Epithelial cell of esophagus (primary cell): Measurements from ENCODE around the gene IFITM10.

Experiments used
- DNase-seq: peaks from one replicate; pipeline ENCODE4 v3.0.0; 2010; ENCODE audit warnings: low read depth
- H3K4me3 ChIP-seq: 2 replicates; pipeline ENCODE4 v1.5.1; 2011; ENCODE audit warnings: mild to moderate bottlenecking, low read length, control low read depth
- TF ChIP-seq, protein P1 (sequence below): IDR thresholded peaks from 2 replicates; pipeline ENCODE4 v1.5.1; 2011; ENCODE audit warnings: low read depth, mild to moderate bottlenecking, low read length, control low read depth, inconsistent platforms; ENCODE audit not compliant: insufficient read depth; ENCODE audit errors: missing control alignments

The IFITM10 gene

DNA sequence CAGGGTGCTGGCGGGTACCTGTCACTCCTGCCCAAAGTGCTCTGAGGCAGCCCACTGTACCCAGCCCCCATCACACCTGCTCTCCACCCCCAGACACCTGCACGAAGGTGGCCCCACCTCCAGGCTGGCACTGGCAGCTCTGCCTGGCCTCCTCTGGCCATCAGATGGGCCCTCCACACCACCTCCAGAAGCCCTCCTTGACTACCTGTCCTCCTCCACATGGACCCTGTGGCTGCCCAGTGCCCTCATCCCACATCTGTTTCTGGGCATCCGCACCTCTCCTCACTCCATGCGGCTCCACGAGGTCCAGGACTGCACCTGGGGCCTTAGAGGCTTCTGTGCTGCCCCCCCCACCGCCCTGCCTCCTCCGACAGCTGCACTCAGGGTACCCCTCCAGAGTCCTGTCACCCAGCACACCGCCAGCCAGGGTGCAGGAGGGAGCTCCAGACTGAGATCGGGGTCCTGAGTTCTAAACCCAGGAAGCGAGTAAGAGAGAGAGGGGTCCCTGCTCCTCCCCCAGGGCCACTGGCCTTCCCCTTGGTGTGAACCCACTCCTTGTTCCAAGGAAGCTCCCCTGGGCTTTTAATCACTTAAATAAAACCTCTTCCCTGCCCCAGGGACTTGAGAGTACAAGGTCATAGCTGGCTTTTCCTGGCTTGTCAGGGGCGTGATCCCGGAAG, 11.6 kb upstream of the IFITM10 start:
- TF ChIP-seq, protein P1, sequence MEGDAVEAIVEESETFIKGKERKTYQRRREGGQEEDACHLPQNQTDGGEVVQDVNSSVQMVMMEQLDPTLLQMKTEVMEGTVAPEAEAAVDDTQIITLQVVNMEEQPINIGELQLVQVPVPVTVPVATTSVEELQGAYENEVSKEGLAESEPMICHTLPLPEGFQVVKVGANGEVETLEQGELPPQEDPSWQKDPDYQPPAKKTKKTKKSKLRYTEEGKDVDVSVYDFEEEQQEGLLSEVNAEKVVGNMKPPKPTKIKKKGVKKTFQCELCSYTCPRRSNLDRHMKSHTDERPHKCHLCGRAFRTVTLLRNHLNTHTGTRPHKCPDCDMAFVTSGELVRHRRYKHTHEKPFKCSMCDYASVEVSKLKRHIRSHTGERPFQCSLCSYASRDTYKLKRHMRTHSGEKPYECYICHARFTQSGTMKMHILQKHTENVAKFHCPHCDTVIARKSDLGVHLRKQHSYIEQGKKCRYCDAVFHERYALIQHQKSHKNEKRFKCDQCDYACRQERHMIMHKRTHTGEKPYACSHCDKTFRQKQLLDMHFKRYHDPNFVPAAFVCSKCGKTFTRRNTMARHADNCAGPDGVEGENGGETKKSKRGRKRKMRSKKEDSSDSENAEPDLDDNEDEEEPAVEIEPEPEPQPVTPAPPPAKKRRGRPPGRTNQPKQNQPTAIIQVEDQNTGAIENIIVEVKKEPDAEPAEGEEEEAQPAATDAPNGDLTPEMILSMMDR: no peak
- DNase-seq: no peak
- peak overlapping the region; percentile 91 for H3K4me3 ChIP-seq

DNA sequence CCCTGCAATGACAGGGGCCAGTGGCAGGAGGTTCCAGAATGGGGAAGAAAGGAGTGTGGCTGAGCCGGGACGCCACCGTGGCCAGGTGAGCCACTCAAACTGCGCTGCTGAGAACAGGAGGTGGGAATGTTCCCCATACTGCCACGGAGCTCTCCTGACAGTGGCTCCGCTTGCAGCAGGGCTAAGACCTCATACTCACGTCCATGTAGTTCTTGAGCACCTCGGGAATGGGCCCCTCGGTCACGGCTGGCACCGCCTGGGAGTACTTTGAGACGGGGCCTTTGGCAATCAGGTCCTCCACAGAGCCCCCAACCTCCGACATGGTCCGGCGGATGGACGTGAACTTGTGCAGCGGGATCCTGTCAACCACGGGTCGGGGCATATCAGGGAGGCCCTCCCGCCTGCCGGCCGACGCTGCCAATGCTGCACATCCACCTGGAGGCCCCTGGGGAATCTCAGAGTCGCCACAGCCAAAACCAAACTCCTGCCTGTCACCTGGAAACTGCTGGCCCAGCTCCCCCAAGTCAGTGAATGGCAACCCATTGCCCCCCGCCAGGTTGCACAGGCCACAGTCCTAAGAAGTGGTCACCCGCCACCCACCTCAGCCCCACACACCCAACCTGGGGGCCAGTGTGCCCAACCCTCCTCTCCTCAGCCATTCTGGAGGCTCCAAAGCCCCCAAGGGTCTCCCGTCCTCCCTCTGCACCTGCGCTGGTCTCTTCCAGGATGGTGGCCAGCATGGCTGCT, 10.9 kb upstream of the IFITM10 start:
- DNase-seq: no peak
- TF ChIP-seq, protein P1: no peak
- H3K4me3 ChIP-seq: peak overlapping the region; percentile 91

GRCh38 chr11:1760351-1761109, 10.1 kb upstream of the IFITM10 start:
- TF ChIP-seq, protein P1: no peak
- DNase-seq: no peak
- H3K4me3 ChIP-seq: no peak overlapping the region

DNA sequence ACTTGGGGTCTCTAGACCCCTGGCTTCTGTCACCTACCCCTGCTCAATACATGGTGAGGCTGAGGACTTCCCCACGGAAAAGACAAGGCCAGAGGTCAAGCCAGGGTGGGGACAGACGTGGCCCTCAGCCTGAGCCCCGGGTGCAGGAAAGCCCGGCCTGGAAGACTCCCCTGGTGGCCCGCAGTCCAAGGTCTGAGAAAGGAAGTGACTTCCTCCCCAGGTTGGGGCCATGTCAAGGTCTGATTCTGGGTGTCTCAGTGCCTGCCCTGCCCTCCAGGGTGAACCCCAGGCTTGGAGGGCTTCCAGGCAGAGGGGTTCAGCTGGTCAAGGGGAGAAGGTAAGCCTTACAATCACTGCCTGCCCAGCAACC, 9.4 kb upstream of the IFITM10 start:
- TF ChIP-seq, protein P1: no peak
- H3K4me3 ChIP-seq: no peak overlapping the region
- no peak for DNase-seq

DNA sequence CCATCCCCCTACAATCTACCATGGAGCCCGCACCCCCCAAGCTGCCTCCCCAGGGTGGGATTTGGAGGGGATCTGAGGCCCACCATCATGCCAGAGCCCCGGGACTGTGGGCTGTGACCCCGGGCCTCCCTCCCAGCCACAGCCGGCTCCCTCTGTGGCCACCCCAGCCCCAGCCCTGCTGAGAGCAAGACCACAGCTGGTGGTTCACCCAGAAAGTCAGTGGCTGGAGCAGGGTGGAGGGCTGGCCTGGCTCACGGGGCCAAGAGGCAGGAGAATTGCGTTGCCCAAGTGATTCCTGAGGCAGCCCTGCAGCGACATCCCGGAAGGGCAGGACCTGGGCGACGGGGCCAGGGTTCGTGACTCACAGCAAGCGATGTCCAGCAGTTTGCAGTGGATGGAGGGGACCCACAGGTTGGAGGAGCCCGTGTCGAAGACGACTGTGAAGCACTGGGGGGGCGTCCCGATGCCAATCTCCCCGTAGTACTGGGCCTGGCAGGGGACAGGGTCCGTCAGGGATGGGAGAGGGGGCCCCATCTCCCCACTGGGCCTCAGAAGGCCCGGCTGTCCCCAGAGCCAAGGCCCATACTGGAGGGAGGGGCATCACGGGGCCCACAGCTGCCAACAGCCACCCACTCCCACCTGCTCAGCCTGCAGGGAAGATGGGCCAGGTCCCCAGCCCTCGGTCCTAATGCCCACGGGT, 8.9 kb upstream of the IFITM10 start:
- H3K4me3 ChIP-seq: no peak overlapping the region
- TF ChIP-seq, protein P1: no peak
- DNase-seq: no peak

- H3K4me3 ChIP-seq: no peak overlapping the region
- TF ChIP-seq, protein P1: no peak
These were observed 8.3 kb upstream of the IFITM10 start for GRCh38 chr11:1758611-1759150.

More at GRCh38 chr11:1758611-1759150, 8.3 kb upstream of the IFITM10 start:
- no peak for DNase-seq
